Peyer's patch (tissue), 4 donors: Measurements from ENCODE around the gene MEGF8.

ENCODE experiments used
- CTCF ChIP-seq, 6 experiments: fragments of 450-650 bp in 4 of 6; fragments of 200-600 bp in 2 of 6; sonication (generic) in 1 of 6; IDR thresholded peaks; one replicate each; pipeline ENCODE4 v1.5.1; 2017 to 2019; ENCODE audit warnings: antibody characterized with exemption in 6 of 6, mild to moderate bottlenecking in 3 of 6, moderate library complexity in 1 of 6
- POLR2A ChIP-seq, 2 donors: fragments of 450-650 bp; IDR thresholded peaks; one replicate each; pipeline ENCODE4 v1.5.1; 2017; ENCODE audit warnings: antibody characterized with exemption in 2 of 2, mild to moderate bottlenecking in 2 of 2, moderate library complexity in 2 of 2

- TF ChIP-seq CTCF (IDR thresholded peaks at IDR 0.05) = no peak
- TF ChIP-seq POLR2A (IDR thresholded peaks at IDR 0.05) = no peak
Observed at GRCh38 chr19:42366673-42367072, 41.2 kb downstream of the MEGF8 start.
